Measurements from ENCODE around the gene NFKBIB.
A peak's percentile ranks its signal among the peaks of the same experiment; 100 is the strongest.
"Not testable (repeated sequence)": the region's sequence is repeated elsewhere in the genome, so short reads cannot be mapped to it uniquely, and the experiment has no call there.

NFKBIB gene

DNA sequence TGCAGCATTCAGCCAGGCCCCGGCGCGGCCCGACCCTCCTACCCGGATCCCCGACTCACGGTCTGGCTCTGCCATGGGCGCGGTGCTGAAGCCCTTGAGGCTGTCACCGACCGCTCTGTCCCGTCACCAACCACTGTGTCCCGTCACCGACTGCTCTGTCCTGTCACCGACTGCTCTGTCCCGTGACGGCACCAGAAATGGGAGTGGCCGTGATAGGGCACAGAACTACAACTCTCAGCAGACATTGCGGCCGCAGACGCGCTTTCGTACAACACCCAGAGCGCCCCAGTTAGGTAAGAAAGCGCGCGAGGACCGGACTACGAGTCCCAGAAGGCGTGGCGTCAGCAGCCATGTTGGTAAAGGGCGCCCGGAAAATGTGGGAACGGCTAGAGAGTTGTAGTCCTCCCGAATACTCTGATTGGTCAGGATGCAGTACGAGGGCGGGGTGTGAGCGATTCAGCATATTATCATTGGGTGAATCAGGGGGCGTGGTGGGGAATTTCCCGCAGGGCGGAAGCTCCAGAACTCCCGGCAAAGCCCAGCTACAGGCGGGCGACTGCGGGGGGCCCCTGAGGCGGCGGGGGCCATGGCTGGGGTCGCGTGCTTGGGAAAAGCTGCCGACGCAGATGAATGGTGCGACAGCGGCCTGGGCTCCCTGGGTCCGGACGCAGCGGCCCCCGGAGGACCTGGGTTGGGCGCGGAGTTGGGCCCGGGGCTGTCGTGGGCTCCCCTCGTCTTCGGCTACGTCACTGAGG lies at the start of gene NFKBIB, which contains the start of gene SIRT2:
Gene NFKBIB (plus strand): TSS at position 523 of the 755 bp plus-strand sequence. CDS start 64 bp downstream, at position 587.
Gene SIRT2 (minus strand): TSS at position 172 of the 755 bp plus-strand sequence. CDS start 97 bp downstream, at position 75.
- peak within 1 kb of the TSS; percentile 76 for H3K4me3 ChIP-seq (ENCODE audit: control insufficient read depth, low read depth, low read length)
- peak; percentile 97 for DNase-seq (ENCODE audit: low read depth)
- TF ChIP-seq, protein P1, sequence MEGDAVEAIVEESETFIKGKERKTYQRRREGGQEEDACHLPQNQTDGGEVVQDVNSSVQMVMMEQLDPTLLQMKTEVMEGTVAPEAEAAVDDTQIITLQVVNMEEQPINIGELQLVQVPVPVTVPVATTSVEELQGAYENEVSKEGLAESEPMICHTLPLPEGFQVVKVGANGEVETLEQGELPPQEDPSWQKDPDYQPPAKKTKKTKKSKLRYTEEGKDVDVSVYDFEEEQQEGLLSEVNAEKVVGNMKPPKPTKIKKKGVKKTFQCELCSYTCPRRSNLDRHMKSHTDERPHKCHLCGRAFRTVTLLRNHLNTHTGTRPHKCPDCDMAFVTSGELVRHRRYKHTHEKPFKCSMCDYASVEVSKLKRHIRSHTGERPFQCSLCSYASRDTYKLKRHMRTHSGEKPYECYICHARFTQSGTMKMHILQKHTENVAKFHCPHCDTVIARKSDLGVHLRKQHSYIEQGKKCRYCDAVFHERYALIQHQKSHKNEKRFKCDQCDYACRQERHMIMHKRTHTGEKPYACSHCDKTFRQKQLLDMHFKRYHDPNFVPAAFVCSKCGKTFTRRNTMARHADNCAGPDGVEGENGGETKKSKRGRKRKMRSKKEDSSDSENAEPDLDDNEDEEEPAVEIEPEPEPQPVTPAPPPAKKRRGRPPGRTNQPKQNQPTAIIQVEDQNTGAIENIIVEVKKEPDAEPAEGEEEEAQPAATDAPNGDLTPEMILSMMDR (IDR thresholded peaks at IDR 0.05; ENCODE audit: control insufficient read depth, insufficient read depth, low read depth, low read length, missing control alignments): no peak

DNA sequence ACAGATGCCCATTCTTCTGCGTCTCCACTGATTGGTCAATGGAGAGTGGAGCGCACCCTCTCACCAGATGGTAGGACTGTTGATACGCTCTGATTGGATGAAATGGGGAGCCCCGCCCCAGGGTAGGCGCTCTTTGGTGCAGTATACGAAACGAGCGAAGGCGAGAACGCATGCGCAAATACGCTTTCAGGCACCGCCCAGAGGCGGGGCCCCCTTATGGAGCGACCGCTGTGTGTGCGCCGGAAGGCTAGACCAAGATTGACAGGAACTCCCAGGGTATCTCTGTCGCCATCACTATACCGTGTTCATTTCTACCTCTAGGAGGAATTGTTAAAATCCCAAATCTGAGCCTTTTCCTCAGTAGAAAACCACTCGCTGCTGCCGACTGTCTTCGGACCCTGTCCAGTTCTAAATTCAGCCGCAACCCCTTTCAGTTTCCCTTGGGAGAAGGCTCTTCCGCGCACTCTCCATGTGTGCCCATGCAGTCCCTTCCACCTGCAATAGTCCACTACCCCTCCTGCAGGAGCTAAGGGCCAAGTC lies 49.3 kb upstream of the NFKBIB start:
- peak overlapping the region; percentile 55 for H3K4me3 ChIP-seq (ENCODE audit: control insufficient read depth, low read depth, low read length)
- TF ChIP-seq, protein P1 (IDR thresholded peaks at IDR 0.05; ENCODE audit: control insufficient read depth, insufficient read depth, low read depth, low read length, missing control alignments): no peak
- no peak for DNase-seq (ENCODE audit: low read depth)

GRCh38 chr19:38850976-38851621 lies 48.7 kb upstream of the NFKBIB start:
- DNase-seq (ENCODE audit: low read depth): no peak
- TF ChIP-seq, protein P1 (IDR thresholded peaks at IDR 0.05; ENCODE audit: control insufficient read depth, insufficient read depth, low read depth, low read length, missing control alignments): no peak
- H3K4me3 ChIP-seq (ENCODE audit: control insufficient read depth, low read depth, low read length): peak overlapping the region; percentile 55

GRCh38 chr19:38851622-38852230 lies 48.0 kb upstream of the NFKBIB start:
- peak overlapping the region; percentile 79 for H3K4me3 ChIP-seq (ENCODE audit: control insufficient read depth, low read depth, low read length)
- TF ChIP-seq, protein P1 (IDR thresholded peaks at IDR 0.05; ENCODE audit: control insufficient read depth, insufficient read depth, low read depth, low read length, missing control alignments): no peak
- peak; percentile 62 for DNase-seq (ENCODE audit: low read depth)

DNA sequence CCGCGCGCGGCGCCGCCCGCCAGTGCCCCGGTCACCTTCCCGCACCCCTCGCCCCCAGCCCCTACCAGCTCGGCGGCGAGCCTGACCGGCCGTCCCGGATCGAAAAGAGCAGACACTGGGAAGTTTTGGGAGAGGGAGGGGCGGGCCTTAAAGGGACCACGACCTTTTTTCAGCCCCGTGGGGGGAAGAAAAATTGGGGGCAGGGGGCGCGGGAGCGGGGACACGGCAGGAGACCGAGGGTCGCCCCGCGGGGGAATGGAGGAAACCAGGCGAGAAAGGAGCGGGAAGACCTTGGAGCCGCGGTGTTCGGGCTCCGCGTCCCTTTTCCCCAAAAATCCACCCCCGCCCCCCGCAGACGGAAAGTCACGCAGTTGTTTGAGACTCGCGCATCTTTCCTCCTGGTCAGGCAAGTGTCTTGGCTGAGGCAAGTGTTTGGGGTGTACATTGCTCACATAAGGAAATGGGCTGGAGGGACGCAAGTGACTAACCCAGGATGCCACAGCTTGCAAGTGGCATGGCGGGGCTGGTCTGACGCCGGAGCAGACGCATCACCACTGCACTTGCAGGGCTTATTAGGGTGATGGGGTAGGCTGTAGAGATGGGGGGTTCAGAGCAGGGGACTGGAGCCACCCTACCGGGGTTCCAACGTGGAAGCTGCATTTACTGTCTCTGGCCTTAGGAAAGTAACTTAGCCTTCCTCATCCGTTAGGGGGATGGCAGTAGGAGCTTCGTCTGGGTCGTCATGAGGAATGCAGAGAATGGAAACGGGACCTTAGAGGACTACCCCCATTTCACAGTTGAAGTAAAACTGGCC lies 47.3 kb upstream of the NFKBIB start:
- peak overlapping the region; percentile 79 for H3K4me3 ChIP-seq (ENCODE audit: control insufficient read depth, low read depth, low read length)
- DNase-seq (ENCODE audit: low read depth): no peak
- TF ChIP-seq, protein P1 (IDR thresholded peaks at IDR 0.05; ENCODE audit: control insufficient read depth, insufficient read depth, low read depth, low read length, missing control alignments): no peak

- no peak for DNase-seq (ENCODE audit: low read depth)
- TF ChIP-seq, protein P1 (IDR thresholded peaks at IDR 0.05; ENCODE audit: control insufficient read depth, insufficient read depth, low read depth, low read length, missing control alignments): no peak
- peak overlapping the region; percentile 79 for H3K4me3 ChIP-seq (ENCODE audit: control insufficient read depth, low read depth, low read length)
These were observed 46.6 kb upstream of the NFKBIB start for GRCh38 chr19:38853214-38853613.

DNA sequence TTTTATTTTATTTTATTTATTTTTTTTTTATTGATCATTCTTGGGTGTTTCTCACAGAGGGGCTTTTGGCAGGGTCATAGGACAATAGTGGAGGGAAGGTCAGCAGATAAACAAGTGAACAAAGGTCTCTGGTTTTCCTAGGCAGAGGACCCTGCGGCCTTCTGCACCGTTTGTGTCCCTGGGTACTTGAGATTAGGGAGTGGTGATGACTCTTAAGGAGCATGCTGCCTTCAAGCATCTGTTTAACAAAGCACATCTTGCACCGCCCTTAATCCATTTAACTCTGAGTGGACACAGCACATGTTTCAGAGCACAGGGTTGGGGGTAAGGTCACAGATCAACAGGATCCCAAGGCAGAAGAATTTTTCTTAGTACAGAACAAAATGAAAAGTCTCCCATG lies 44.8 kb upstream of the NFKBIB start:
- DNase-seq (ENCODE audit: low read depth); H3K4me3 ChIP-seq (ENCODE audit: control insufficient read depth, low read depth, low read length): not testable (repeated sequence)

GRCh38 chr19:38855751-38856150 lies 44.0 kb upstream of the NFKBIB start:
- not testable (repeated sequence) for H3K4me3 ChIP-seq (ENCODE audit: control insufficient read depth, low read depth, low read length); DNase-seq (ENCODE audit: low read depth)
